ENCODE measurements around the gene WWP2.

DNA sequence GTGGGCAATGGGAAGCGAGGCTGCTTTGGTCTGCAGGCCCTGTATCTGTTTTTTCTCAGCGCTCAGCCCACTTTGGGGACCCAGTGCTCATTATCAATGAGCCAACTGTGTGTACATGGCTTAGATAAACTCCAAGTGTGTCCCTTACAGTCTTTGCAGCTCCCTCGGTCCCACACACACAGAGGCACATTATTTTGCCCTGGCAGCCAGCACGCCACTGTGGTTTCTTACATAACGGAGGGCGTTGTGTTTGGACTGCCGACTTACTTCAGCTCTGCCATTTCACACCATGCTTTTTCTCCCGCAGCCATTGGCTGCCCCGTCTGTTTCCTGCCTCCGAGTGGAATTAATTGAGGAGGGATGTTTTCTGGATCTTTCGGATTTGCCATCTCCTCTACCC lies 132.5 kb downstream of the WWP2 start:
- TF ChIP-seq LEF1 (IDR thresholded peaks at IDR 0.05; ENCODE audit: borderline replicate concordance): no peak
- no peak for TF ChIP-seq FOXK2 (IDR thresholded peaks at IDR 0.05)
- no peak for TF ChIP-seq ELF4 (IDR thresholded peaks at IDR 0.05)
- no peak for TF ChIP-seq SUZ12 (IDR thresholded peaks at IDR 0.05)
- TF ChIP-seq ZNF384 (IDR thresholded peaks at IDR 0.05): no peak
- TF ChIP-seq CTBP1 (IDR thresholded peaks at IDR 0.05; ENCODE audit: borderline replicate concordance): no peak
- no peak for TF ChIP-seq NFRKB (IDR thresholded peaks at IDR 0.05)
- no peak for TF ChIP-seq ARNT (IDR thresholded peaks at IDR 0.05)
- no peak for TF ChIP-seq SP1 (IDR thresholded peaks at IDR 0.05)
- no peak for TF ChIP-seq BHLHE40 (IDR thresholded peaks at IDR 0.05; ENCODE audit: borderline replicate concordance)

All from HEK293T (cell line).